ENCODE measurements around the gene JAM3. TPM values are rescaled to one million over a fixed set of nuclear protein-coding genes. Genes with fewer than 3 reads are reported as not detected.

The JAM3 gene
- total and polyA plus RNA-seq, 2 of the 8 experiments (the other 6 are each of a cell fraction or from before 2014, with no cell fraction given): 19.6 to 42.8 TPM

DNA sequence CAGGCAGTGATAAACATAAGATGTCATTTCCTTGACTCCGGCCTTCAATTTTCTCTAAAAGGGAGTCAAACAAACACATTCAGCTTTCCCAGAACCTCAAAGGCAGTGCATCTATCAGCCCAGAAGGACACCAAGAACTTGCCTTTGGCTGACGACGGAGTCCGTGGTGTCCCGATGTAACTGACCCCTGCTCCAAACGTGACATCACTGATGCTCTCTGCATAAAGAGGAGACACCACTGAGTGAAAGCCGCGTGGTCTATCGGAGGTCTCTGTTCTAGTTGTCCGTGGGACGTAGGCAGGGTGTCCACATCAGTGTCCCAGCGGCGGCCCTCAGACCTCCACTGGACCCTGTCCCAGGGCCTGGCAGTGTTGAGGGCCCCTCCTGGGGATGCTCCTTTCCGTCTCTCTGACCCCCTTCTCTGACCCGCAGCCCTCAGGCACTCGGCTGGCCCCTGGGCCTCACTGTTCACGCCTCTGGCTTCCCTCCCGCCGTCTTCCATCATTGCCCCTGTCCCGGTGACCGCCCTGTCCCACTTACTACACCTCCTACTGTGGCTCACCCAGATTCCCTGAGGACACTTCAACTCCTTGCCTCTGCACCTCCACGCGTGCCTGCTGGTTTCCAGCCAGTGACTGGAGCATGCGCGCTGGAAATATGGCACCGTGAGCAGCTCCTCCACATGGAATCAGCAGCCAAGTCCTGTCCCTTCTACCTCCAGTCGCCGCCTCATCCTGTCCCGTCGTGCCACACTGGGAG lies 84.5 kb downstream of the JAM3 start (continued):
- TF ChIP-seq, protein P1, sequence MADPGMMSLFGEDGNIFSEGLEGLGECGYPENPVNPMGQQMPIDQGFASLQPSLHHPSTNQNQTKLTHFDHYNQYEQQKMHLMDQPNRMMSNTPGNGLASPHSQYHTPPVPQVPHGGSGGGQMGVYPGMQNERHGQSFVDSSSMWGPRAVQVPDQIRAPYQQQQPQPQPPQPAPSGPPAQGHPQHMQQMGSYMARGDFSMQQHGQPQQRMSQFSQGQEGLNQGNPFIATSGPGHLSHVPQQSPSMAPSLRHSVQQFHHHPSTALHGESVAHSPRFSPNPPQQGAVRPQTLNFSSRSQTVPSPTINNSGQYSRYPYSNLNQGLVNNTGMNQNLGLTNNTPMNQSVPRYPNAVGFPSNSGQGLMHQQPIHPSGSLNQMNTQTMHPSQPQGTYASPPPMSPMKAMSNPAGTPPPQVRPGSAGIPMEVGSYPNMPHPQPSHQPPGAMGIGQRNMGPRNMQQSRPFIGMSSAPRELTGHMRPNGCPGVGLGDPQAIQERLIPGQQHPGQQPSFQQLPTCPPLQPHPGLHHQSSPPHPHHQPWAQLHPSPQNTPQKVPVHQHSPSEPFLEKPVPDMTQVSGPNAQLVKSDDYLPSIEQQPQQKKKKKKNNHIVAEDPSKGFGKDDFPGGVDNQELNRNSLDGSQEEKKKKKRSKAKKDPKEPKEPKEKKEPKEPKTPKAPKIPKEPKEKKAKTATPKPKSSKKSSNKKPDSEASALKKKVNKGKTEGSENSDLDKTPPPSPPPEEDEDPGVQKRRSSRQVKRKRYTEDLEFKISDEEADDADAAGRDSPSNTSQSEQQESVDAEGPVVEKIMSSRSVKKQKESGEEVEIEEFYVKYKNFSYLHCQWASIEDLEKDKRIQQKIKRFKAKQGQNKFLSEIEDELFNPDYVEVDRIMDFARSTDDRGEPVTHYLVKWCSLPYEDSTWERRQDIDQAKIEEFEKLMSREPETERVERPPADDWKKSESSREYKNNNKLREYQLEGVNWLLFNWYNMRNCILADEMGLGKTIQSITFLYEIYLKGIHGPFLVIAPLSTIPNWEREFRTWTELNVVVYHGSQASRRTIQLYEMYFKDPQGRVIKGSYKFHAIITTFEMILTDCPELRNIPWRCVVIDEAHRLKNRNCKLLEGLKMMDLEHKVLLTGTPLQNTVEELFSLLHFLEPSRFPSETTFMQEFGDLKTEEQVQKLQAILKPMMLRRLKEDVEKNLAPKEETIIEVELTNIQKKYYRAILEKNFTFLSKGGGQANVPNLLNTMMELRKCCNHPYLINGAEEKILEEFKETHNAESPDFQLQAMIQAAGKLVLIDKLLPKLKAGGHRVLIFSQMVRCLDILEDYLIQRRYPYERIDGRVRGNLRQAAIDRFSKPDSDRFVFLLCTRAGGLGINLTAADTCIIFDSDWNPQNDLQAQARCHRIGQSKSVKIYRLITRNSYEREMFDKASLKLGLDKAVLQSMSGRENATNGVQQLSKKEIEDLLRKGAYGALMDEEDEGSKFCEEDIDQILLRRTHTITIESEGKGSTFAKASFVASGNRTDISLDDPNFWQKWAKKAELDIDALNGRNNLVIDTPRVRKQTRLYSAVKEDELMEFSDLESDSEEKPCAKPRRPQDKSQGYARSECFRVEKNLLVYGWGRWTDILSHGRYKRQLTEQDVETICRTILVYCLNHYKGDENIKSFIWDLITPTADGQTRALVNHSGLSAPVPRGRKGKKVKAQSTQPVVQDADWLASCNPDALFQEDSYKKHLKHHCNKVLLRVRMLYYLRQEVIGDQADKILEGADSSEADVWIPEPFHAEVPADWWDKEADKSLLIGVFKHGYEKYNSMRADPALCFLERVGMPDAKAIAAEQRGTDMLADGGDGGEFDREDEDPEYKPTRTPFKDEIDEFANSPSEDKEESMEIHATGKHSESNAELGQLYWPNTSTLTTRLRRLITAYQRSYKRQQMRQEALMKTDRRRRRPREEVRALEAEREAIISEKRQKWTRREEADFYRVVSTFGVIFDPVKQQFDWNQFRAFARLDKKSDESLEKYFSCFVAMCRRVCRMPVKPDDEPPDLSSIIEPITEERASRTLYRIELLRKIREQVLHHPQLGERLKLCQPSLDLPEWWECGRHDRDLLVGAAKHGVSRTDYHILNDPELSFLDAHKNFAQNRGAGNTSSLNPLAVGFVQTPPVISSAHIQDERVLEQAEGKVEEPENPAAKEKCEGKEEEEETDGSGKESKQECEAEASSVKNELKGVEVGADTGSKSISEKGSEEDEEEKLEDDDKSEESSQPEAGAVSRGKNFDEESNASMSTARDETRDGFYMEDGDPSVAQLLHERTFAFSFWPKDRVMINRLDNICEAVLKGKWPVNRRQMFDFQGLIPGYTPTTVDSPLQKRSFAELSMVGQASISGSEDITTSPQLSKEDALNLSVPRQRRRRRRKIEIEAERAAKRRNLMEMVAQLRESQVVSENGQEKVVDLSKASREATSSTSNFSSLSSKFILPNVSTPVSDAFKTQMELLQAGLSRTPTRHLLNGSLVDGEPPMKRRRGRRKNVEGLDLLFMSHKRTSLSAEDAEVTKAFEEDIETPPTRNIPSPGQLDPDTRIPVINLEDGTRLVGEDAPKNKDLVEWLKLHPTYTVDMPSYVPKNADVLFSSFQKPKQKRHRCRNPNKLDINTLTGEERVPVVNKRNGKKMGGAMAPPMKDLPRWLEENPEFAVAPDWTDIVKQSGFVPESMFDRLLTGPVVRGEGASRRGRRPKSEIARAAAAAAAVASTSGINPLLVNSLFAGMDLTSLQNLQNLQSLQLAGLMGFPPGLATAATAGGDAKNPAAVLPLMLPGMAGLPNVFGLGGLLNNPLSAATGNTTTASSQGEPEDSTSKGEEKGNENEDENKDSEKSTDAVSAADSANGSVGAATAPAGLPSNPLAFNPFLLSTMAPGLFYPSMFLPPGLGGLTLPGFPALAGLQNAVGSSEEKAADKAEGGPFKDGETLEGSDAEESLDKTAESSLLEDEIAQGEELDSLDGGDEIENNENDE (IDR thresholded peaks at IDR 0.05; ENCODE audit: insufficient replicate concordance, low read length): no peak
- TF ChIP-seq CBX5 (IDR thresholded peaks at IDR 0.05; ENCODE audit: low read depth, low read length): no peak
- TF ChIP-seq, protein P2, sequence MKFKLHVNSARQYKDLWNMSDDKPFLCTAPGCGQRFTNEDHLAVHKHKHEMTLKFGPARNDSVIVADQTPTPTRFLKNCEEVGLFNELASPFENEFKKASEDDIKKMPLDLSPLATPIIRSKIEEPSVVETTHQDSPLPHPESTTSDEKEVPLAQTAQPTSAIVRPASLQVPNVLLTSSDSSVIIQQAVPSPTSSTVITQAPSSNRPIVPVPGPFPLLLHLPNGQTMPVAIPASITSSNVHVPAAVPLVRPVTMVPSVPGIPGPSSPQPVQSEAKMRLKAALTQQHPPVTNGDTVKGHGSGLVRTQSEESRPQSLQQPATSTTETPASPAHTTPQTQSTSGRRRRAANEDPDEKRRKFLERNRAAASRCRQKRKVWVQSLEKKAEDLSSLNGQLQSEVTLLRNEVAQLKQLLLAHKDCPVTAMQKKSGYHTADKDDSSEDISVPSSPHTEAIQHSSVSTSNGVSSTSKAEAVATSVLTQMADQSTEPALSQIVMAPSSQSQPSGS (IDR thresholded peaks at IDR 0.05; ENCODE audit: low read length): no peak
- TF ChIP-seq CBX8 (IDR thresholded peaks at IDR 0.05; ENCODE audit: borderline replicate concordance, low read depth, low read length): no peak
- TF ChIP-seq CHD2 (IDR thresholded peaks at IDR 0.05; ENCODE audit: low read length): no peak
- TF ChIP-seq EGR1 (IDR thresholded peaks at IDR 0.05; ENCODE audit: borderline replicate concordance, low read depth, low read length): no peak
- no peak for TF ChIP-seq EP300 (IDR thresholded peaks at IDR 0.05; ENCODE audit: borderline replicate concordance in 1 of 2, low read depth in 2 of 2, low read length in 2 of 2)
- TF ChIP-seq SP1 (IDR thresholded peaks at IDR 0.05; ENCODE audit: low read depth, low read length): no peak
- no peak for TF ChIP-seq CEBPB (IDR thresholded peaks at IDR 0.05; ENCODE audit: low read depth, low read length)

All from H1 (cell line).